ENCODE measurements around the gene GANAB. TPM values are rescaled to one million over a fixed set of nuclear protein-coding genes. Genes with fewer than 3 reads are reported as not detected.

The GANAB gene
- total and polyA plus RNA-seq, 2 experiments from 2014 or later = 82.3 to 272 TPM

- peaks cover 9% of the 10 kb centered on the region for H3K27me3 Mint-ChIP-seq (ENCODE audit: insufficient read depth, low read depth, poor library complexity)
- Histone ChIP-seq H3K27me3 (ENCODE audit: insufficient read depth) (no peaks in the 10 kb centered on the region), H3K27ac (ENCODE audit: low read depth) (no peak overlapping the region), H3F3A (replicated peaks; ENCODE audit: low read depth) (peaks cover 12% of the 10 kb centered on the region; the same call in 1 of the 2 replicates), H3K36me3 (ENCODE audit: insufficient read depth) (peaks cover 3% of the 10 kb centered on the region), H3K79me2 (replicated peaks; ENCODE audit: insufficient read depth) (peaks cover 9% of the 10 kb centered on the region; the same call in 1 of the 2 replicates), H3K4me3 (no peak overlapping the region), H3K4me2 (no peak overlapping the region), H3K4me1 (ENCODE audit: insufficient read depth) (peaks cover 8% of the 10 kb centered on the region; the same call in 1 of the 2 replicates), H4K20me1 (replicated peaks; ENCODE audit: insufficient read depth) (no peaks in the 10 kb centered on the region; the same call in 1 of the 2 replicates), H3K9me2 (ENCODE audit: insufficient read depth) (no peaks in the 10 kb centered on the region), H2AFZ (no peak overlapping the region)
- H3K36me3 Mint-ChIP-seq (ENCODE audit: low read depth) = peaks cover 51% of the 10 kb centered on the region
- no peaks in the 10 kb centered on the region for H3K9me3 Mint-ChIP-seq
- no peak overlapping the region for H3K4me3 Mint-ChIP-seq
- H3K4me1 Mint-ChIP-seq = peaks cover 9% of the 10 kb centered on the region
- ATAC-seq (no peak), DNase-seq (ENCODE audit: low spot score) (no peak)
- no peak for TF ChIP-seq ZNF462 (CRISPR knock-in tag; IDR thresholded peaks at IDR 0.05)
- no peak for TF ChIP-seq REST (IDR thresholded peaks at IDR 0.05; ENCODE audit: unreplicated experiment)
- H3K27ac Mint-ChIP-seq = no peak overlapping the region
Observed at GRCh38 chr11:62579252-62579651, 67.2 kb downstream of the GANAB start.

Data from GM23338 (cell line).